Kidney (tissue), 14 donors: ENCODE results near the gene ALG3. TPM values are rescaled to one million over a fixed set of nuclear protein-coding genes. Genes with fewer than 3 reads are reported as not detected.

ENCODE experiments used
- DNase-seq, 5 donors: peaks; one replicate each; pipeline ENCODE4 v3.0.0-alpha.2; 2013 to 2020
- FAIRE-seq: peaks from 2 replicates; lab custom pipeline; 2012; peaks lifted over from hg19 to GRCh38; lab: Jason Lieb, UNC
- H3K27ac ChIP-seq, 2 donors: one replicate each; pipeline ENCODE4 v1.7.0; 2013; ENCODE audit warnings: low read depth in 2 of 2, low read length in 2 of 2, inconsistent platforms in 1 of 2
- H3K27me3 ChIP-seq: one replicate; pipeline ENCODE4 v1.7.1; 2013; ENCODE audit warnings: low read length, inconsistent platforms; ENCODE audit not compliant: control insufficient read depth, insufficient read depth
- H3K36me3 ChIP-seq, 3 donors: one replicate each; pipeline versions ENCODE4 v1.7.0 to v1.7.1; 2013; ENCODE audit warnings: low read length in 3 of 3, control low read depth in 1 of 3, inconsistent platforms in 1 of 3; ENCODE audit not compliant: insufficient read depth in 3 of 3, control insufficient read depth in 2 of 3
- H3K4me1 ChIP-seq, 3 donors: one replicate each; pipeline versions ENCODE4 v1.7.0 to v1.7.1; 2013; ENCODE audit warnings: low read length in 3 of 3, inconsistent platforms in 1 of 3, low read depth in 1 of 3; ENCODE audit not compliant: control insufficient read depth in 2 of 3, insufficient read depth in 2 of 3
- H3K4me3 ChIP-seq, 3 donors: one replicate each; pipeline versions ENCODE4 v1.7.0 to v1.8.1; 2013; ENCODE audit warnings: low read length in 3 of 3, control low read depth in 1 of 3, inconsistent platforms in 1 of 3
- H3K9ac ChIP-seq, 3 donors: one replicate each; pipeline versions ENCODE4 v1.7.0 to v1.7.1; 2013; ENCODE audit warnings: low read length in 3 of 3, control low read depth in 1 of 3, inconsistent platforms in 1 of 3
- H3K9me3 ChIP-seq, 3 donors: one replicate each; pipeline versions ENCODE4 v1.7.0 to v1.7.1; 2013; ENCODE audit warnings: low read length in 3 of 3, control low read depth in 1 of 3, inconsistent platforms in 1 of 3; ENCODE audit not compliant: control insufficient read depth in 2 of 3, insufficient read depth in 1 of 3
- CTCF ChIP-seq: IDR thresholded peaks from 3 replicates; pipeline ENCODE4 v1.5.1; 2012; ENCODE audit warnings: mild to moderate bottlenecking, moderate library complexity, borderline replicate concordance; ENCODE audit not compliant: insufficient read depth; ENCODE audit errors: extremely low read depth
- intact Hi-C: fragments of 100-400 bp; cut with DNase I; formaldehyde crosslinking; loops from one replicate; pipeline ENCODE4 v1.11.1; 2022
- polyA plus RNA-seq: library from polyadenylated mRNA; stranded (reverse); fragments of 350-450 nt; fragmentation: Illumina TruSeq; extraction: RNeasy Lipid Tissue Mini Kit (QIAGEN cat#74804); gene quantifications from one replicate; pipeline ENCODE4 v1.2.3, GENCODE V29; 2014; ENCODE audit warnings: low read depth, low replicate concordance; ENCODE audit not compliant: insufficient read depth
- total RNA-seq: library from RNA; stranded (reverse); fragmentation: NEBNext Ultra II Directional; extraction: Animal tissue kit (Norgen Biotek cat#: 25700); gene quantifications from one replicate; pipeline ENCODE4 v1.2.1, GENCODE V29; 2021
- donor health status: control.
- donor health status: control.
- donor health status: control.
- donor health status: control.
- donor health status: control.
- donor health status: DM: yes; HTN: yes; CAD: no.
- donor health status: Normal renal cell carcinoma (clear cell type).

Gene ALG3
- total and polyA plus RNA-seq, 2 donors from 2014 or later = 33.6 to 39.8 TPM

GRCh38 chr3:184289426-184289938, 40.7 kb upstream of the ALG3 start:
- Histone ChIP-seq H3K27me3 (no peaks in the 10 kb centered on the region), H3K36me3 (no peaks in the 10 kb centered on the region), H3K27ac (no peak overlapping the region), H3K9me3 (no peaks in the 10 kb centered on the region), H3K9ac (no peak overlapping the region), H3K4me1 (no peaks in the 10 kb centered on the region), H3K4me3 (no peak overlapping the region)
- TF ChIP-seq CTCF = peak; percentile 27
- DNase-seq (peak in 3 of 5 donors; percentile 23 to 58 (median 36)), FAIRE-seq (no peak)
- intact Hi-C loops = no loop called here

GRCh38 chr3:184284696-184285095, 35.9 kb upstream of the ALG3 start:
- no peak overlapping the region for H3K4me3 ChIP-seq
- no peaks in the 10 kb centered on the region for H3K36me3 ChIP-seq
- intact Hi-C loops = no loop called here
- no peaks in the 10 kb centered on the region for H3K27me3 ChIP-seq
- peak; percentile 25 for TF ChIP-seq CTCF
- H3K9me3 ChIP-seq = no peaks in the 10 kb centered on the region
- no peak for FAIRE-seq
- H3K27ac ChIP-seq = no peak overlapping the region
- no peak overlapping the region for H3K9ac ChIP-seq
- H3K4me1 ChIP-seq = no peaks in the 10 kb centered on the region
- peak in 4 of 5 donors; percentile 75 to 85 (median 82) for DNase-seq

GRCh38 chr3:184283681-184284080, 34.9 kb upstream of the ALG3 start:
- FAIRE-seq (no peak), DNase-seq (no peak)
- no peaks in the 10 kb centered on the region for H3K27me3 ChIP-seq
- H3K36me3 ChIP-seq = no peaks in the 10 kb centered on the region
- intact Hi-C loops = no loop called here
- H3K9ac ChIP-seq = no peak overlapping the region
- H3K9me3 ChIP-seq = no peaks in the 10 kb centered on the region
- H3K27ac ChIP-seq = no peak overlapping the region
- H3K4me1 ChIP-seq = no peaks in the 10 kb centered on the region
- TF ChIP-seq CTCF = no peak
- no peak overlapping the region for H3K4me3 ChIP-seq

- intact Hi-C loops = no loop called here
- Histone ChIP-seq H3K9me3 (no peaks in the 10 kb centered on the region), H3K36me3 (no peaks in the 10 kb centered on the region), H3K4me1 (no peaks in the 10 kb centered on the region), H3K27ac (no peak overlapping the region), H3K9ac (no peak overlapping the region), H3K4me3 (no peak overlapping the region), H3K27me3 (no peaks in the 10 kb centered on the region)
- FAIRE-seq = no peak
- no peak for DNase-seq
- TF ChIP-seq CTCF = no peak
Measured at GRCh38 chr3:184282941-184283340, 34.2 kb upstream of the ALG3 start.
